Prostate gland (tissue), 2 donors: Measurements from ENCODE around the gene GTF2F1.

Experiments
- POLR2A ChIP-seq: fragments of 450-650 bp; IDR thresholded peaks from one replicate; pipeline ENCODE4 v1.6.1; 2016; ENCODE audit warnings: antibody characterized with exemption, mild to moderate bottlenecking
- POLR2AphosphoS5 ChIP-seq: sonication (generic); formaldehyde crosslinking; IDR thresholded peaks from one replicate; pipeline ENCODE4 v1.6.1; 2017; ENCODE audit warnings: antibody characterized with exemption
- TF ChIP-seq, protein P1 (sequence below), 4 experiments: fragments of 200-600 bp in 2 of 4; fragments of 450-650 bp in 2 of 4; sonication (generic) in 2 of 4; IDR thresholded peaks; 1 replicate in 3 of 4; 2 replicates in 1 of 4; pipeline ENCODE4 v1.5.1; 2016 to 2019; ENCODE audit warnings: antibody characterized with exemption in 4 of 4, mild to moderate bottlenecking in 2 of 4, moderate library complexity in 2 of 4

DNA sequence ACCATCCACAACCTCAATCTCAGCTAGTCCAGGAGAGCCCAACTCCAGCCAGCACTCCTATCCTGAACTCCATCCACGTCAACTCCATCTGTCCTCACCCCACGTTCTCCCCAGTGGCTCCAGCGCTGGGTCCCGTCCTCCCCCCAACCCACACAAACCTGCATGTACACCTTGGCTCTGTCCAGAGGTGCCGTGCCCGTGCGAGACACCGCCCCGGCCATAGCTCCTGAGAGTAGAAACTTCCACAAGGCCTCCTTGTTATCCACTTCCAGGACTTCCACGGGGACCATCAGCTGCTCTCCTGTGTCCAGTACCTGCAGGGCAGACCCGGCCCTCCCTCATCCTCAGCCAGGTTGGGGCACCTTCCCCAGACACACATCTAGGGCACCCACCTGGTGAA lies 38.9 kb upstream of the GTF2F1 start:
- TF ChIP-seq POLR2AphosphoS5 (no peak), POLR2A (no peak)
- TF ChIP-seq, protein P1, sequence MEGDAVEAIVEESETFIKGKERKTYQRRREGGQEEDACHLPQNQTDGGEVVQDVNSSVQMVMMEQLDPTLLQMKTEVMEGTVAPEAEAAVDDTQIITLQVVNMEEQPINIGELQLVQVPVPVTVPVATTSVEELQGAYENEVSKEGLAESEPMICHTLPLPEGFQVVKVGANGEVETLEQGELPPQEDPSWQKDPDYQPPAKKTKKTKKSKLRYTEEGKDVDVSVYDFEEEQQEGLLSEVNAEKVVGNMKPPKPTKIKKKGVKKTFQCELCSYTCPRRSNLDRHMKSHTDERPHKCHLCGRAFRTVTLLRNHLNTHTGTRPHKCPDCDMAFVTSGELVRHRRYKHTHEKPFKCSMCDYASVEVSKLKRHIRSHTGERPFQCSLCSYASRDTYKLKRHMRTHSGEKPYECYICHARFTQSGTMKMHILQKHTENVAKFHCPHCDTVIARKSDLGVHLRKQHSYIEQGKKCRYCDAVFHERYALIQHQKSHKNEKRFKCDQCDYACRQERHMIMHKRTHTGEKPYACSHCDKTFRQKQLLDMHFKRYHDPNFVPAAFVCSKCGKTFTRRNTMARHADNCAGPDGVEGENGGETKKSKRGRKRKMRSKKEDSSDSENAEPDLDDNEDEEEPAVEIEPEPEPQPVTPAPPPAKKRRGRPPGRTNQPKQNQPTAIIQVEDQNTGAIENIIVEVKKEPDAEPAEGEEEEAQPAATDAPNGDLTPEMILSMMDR (IDR thresholded peaks at IDR 0.05): no peak
